ENCODE measurements around the gene IMPDH2.

IMPDH2 gene

GRCh38 chr3:49013738-49014660 lies 15.2 kb downstream of the IMPDH2 start:
- TF ChIP-seq EZH2phosphoT487 (IDR thresholded peaks at IDR 0.05; ENCODE audit: low read length), result no peak
- no peak for TF ChIP-seq EZH2 (optimal IDR thresholded peaks at IDR 0.05; ENCODE audit: low read depth, low read length)
- peak; percentile 69 for TF ChIP-seq CTCF (IDR thresholded peaks at IDR 0.05; ENCODE audit: low read length)
- no peak overlapping the region for H3K4me2 ChIP-seq (ENCODE audit: low read depth, low read length)
- no peaks in the 10 kb centered on the region for H3K9me2 ChIP-seq (replicated peaks; ENCODE audit: insufficient read depth, low read length)
- H3K79me2 ChIP-seq (ENCODE audit: low read length), result peaks cover 59% of the 10 kb centered on the region
- H3F3A ChIP-seq (ENCODE audit: insufficient read depth, low read length), result peaks cover 27% of the 10 kb centered on the region
- peaks cover 7% of the 10 kb centered on the region; the same call in 1 of the 2 replicates for H3K36me3 ChIP-seq (replicated peaks; ENCODE audit: insufficient read depth, low read length)
- H3K27ac ChIP-seq (ENCODE audit: low read length), result no peak overlapping the region
- no peaks in the 10 kb centered on the region for H3K27me3 ChIP-seq (replicated peaks; ENCODE audit: insufficient read depth, low read length)
- no peak overlapping the region for H2AFZ ChIP-seq (ENCODE audit: low read length)
- 0 out of 2 replicates have a peak, but pooled peaks cover 2% of the 10 kb centered on the region for H4K20me1 ChIP-seq (ENCODE audit: insufficient read depth, low read length)
- no peak overlapping the region for H3K9ac ChIP-seq (ENCODE audit: low read length)
- peaks cover 9% of the 10 kb centered on the region; the same call in 1 of the 2 replicates for H3K4me1 ChIP-seq (ENCODE audit: low read length)
- H3K9me3 ChIP-seq (replicated peaks; ENCODE audit: insufficient read depth, low read length), result no peaks in the 10 kb centered on the region
- no peak overlapping the region for H3K4me3 ChIP-seq (ENCODE audit: low read length)
- DNase-seq, result peak; percentile 66

DNA sequence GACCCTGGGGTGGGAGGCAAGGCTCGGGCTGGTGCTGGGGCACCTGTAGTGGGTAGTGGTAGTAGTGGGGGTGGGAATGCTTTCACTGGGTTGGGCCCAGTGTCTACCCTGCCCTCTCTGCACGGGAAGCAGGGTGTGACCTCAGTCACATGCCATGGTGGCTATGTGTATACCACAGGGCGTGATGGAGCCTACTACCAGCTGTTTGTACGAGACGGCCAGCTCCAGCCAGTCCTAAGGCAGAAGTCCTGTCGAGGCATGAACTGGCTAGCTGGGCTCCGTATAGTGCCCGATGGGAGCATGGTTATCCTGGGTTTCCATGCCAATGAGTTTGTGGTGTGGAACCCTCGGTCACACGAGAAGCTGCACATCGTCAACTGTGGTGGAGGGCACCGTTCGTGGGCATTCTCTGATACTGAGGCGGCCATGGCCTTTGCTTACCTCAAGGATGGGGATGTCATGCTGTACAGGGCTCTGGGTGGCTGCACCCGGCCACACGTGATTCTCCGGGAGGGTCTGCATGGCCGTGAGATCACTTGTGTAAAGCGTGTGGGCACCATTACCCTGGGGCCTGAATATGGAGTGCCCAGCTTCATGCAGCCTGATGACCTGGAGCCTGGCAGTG lies 16.0 kb downstream of the IMPDH2 start:
- Histone ChIP-seq H3F3A (ENCODE audit: insufficient read depth, low read length) (peaks cover 24% of the 10 kb centered on the region), H3K79me2 (ENCODE audit: low read length) (peaks cover 66% of the 10 kb centered on the region), H3K4me3 (ENCODE audit: low read length) (no peak overlapping the region), H3K36me3 (replicated peaks; ENCODE audit: insufficient read depth, low read length) (peaks cover 7% of the 10 kb centered on the region; the same call in 1 of the 2 replicates), H3K4me1 (ENCODE audit: low read length) (peaks cover 9% of the 10 kb centered on the region; the same call in 1 of the 2 replicates), H3K9me3 (replicated peaks; ENCODE audit: insufficient read depth, low read length) (no peaks in the 10 kb centered on the region), H3K4me2 (ENCODE audit: low read depth, low read length) (no peak overlapping the region), H3K27me3 (replicated peaks; ENCODE audit: insufficient read depth, low read length) (no peaks in the 10 kb centered on the region), H3K9ac (ENCODE audit: low read length) (no peak overlapping the region), H3K9me2 (replicated peaks; ENCODE audit: insufficient read depth, low read length) (no peaks in the 10 kb centered on the region), H2AFZ (ENCODE audit: low read length) (no peak overlapping the region), H3K27ac (ENCODE audit: low read length) (no peak overlapping the region), H4K20me1 (ENCODE audit: insufficient read depth, low read length) (0 out of 2 replicates have a peak, but pooled peaks cover 2% of the 10 kb centered on the region)
- DNase-seq, result no peak
- TF ChIP-seq EZH2phosphoT487 (IDR thresholded peaks at IDR 0.05; ENCODE audit: low read length), result no peak
- TF ChIP-seq CTCF (IDR thresholded peaks at IDR 0.05; ENCODE audit: low read length), result no peak
- no peak for TF ChIP-seq EZH2 (optimal IDR thresholded peaks at IDR 0.05; ENCODE audit: low read depth, low read length)

DNA sequence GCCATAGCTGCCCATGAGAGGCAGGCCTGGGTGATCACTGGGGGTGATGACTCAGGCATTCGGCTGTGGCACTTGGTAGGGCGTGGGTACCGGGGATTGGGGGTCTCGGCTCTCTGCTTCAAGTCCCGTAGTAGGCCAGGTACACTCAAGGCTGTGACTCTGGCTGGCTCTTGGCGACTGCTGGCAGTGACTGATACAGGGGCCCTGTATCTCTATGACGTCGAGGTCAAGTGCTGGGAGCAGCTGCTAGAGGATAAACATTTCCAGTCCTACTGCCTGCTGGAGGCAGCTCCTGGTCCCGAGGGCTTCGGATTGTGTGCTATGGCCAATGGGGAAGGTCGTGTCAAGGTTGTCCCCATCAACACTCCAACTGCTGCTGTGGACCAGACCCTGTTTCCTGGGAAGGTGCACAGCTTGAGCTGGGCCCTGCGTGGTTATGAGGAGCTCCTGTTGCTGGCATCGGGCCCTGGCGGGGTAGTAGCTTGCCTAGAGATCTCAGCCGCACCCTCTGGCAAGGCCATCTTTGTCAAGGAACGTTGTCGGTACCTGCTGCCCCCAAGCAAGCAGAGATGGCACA lies 16.7 kb downstream of the IMPDH2 start:
- Histone ChIP-seq H3K36me3 (replicated peaks; ENCODE audit: insufficient read depth, low read length) (peaks cover 7% of the 10 kb centered on the region; the same call in 1 of the 2 replicates), H3K79me2 (ENCODE audit: low read length) (peaks cover 73% of the 10 kb centered on the region), H3K27ac (ENCODE audit: low read length) (no peak overlapping the region), H3K9ac (ENCODE audit: low read length) (no peak overlapping the region), H3K9me3 (replicated peaks; ENCODE audit: insufficient read depth, low read length) (no peaks in the 10 kb centered on the region), H3K4me1 (ENCODE audit: low read length) (peaks cover 9% of the 10 kb centered on the region; the same call in 1 of the 2 replicates), H3K9me2 (replicated peaks; ENCODE audit: insufficient read depth, low read length) (no peaks in the 10 kb centered on the region), H4K20me1 (ENCODE audit: insufficient read depth, low read length) (0 out of 2 replicates have a peak, but pooled peaks cover 2% of the 10 kb centered on the region), H3K27me3 (replicated peaks; ENCODE audit: insufficient read depth, low read length) (no peaks in the 10 kb centered on the region), H2AFZ (ENCODE audit: low read length) (no peak overlapping the region), H3F3A (ENCODE audit: insufficient read depth, low read length) (peaks cover 18% of the 10 kb centered on the region), H3K4me3 (ENCODE audit: low read length) (no peak overlapping the region), H3K4me2 (ENCODE audit: low read depth, low read length) (no peak overlapping the region)
- no peak for DNase-seq
- no peak for TF ChIP-seq EZH2phosphoT487 (IDR thresholded peaks at IDR 0.05; ENCODE audit: low read length)
- no peak for TF ChIP-seq CTCF (IDR thresholded peaks at IDR 0.05; ENCODE audit: low read length)
- TF ChIP-seq EZH2 (optimal IDR thresholded peaks at IDR 0.05; ENCODE audit: low read depth, low read length), result no peak

Data from MM.1S (cell line).